Germinal center (tissue), 1 donor: ENCODE data around the gene NUP210.

Experiments
- DNase-seq: peaks from one replicate; pipeline ENCODE4 v3.0.0; 2012; ENCODE audit warnings: mixed read lengths, low spot score

The NUP210 gene

DNA sequence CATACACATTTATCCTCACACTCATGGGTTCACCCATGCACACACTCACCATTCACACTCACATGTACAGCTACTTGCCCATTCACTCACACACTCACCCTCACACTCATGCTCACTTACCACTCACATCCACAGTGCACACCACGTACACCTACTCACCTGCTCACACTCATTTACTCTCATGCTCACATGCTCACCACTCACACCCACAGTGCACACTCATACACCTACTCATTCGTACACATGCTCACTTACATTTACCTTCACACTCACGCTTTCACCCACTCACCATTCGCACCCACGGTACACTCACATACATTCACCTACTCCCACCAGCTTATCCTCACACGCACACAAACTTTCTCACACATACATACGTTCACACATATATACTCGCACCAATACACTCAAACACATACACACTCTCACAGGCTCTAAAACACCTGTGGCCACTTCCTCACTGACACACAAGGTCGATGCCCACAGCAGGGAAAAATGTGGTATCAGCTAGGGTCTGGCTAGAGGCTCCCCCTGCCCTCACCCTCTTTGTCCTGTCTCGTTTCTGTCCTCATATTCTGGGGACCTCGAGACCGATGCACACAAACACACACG, 46.0 kb downstream of the NUP210 start:
- DNase-seq: no peak

DNA sequence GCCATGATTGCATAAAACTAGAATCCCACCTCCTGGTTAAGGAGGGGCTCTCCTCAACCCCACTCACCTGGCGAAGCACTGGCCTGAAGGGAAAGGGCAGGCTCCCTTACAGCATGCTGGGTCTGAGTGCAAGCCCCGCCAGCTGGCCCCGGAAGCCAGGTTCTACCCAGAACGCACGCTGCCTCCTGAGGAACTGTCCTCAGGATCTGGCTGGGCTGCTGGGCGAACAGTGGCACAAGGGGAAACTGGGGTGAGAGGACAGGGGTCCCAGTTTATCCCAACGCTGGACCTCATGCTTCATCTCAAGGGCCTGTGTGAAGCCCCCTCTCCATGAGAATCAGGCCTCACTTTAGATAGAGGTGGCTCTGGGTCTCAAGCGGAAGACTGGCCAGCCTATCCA, 47.5 kb downstream of the NUP210 start:
- DNase-seq: no peak

DNA sequence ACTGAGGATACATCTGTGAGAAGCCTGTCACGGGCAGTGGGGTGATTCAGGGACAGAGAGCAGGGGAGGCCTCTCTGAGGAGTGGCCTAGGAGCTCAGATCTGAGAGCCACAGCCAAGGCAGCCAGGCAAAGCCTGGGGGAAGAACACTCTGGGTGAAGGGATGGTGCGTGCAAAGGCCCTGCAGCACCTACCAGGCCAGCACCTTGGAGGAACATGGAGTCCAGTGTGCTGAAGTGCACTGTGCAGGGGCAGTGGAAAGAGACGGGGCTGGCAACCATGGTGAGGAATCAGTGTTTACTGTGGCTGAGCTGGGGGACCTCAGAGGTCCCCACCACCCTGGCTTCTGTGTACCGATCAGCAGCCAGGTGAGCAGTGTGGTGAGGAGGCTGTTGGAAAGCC, 48.0 kb downstream of the NUP210 start:
- no peak for DNase-seq

DNA sequence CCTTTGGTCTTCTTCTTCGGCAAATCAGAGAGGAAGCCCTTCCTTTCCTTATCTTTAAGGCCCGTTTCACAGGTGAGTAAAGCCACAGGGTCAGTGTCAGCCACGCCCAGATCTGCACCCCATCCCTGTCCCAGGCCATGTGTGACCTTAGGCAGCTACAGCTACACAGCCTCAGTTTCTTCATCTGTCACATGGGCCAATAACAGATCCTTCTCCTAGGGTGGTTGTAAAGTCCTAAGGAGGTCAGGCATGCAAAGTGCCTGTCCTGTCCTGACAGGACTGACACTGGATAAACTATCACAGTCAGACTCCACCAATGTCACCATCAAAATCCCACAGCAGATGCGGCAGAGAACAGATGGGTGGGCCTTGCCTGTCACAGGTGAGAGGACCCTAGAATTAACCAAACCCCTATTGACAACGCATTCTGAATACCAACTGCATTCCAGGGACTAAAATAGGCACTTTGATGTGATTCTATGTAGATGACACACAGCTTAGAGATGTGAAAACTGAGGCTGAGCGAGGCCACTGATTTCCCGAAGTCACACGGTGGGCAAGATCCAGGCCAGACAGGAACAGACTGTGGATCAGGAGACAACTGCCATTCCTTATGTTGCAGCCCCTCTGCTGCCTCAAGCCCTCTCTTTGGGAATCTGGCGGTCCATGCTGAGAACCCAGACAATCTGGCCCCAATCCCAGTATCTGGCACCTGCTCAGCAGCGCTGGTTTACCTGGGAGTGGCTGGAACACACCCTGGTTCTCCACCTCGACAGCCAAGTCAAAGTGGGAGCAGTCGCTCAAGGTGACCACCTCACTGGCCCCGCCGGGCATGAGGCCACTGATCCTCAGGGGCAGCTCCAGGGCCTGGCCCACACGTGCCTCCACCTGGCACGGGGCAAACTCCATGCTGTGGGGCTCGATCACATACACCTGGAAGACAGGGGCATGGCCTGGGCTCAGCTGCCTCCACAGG, 48.7 kb downstream of the NUP210 start:
- DNase-seq: no peak

DNA sequence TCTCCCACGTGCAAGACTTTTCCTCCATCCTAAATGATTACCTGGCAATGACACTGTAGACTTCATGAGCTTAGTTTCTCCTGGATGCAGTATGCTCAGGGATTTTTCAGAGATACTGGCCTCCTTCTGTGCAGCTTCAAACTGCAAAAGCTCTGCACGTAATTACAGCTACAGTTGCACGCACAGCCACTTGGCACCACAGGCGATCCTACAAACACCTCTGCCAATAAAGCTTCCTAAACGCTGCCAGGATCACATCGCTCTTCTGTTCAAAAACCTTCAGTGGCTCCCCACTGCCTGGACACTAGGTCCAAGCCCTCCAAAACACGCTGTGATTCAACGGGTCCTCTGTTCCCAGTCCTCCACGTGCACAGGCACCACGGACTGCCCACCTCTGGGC, 49.5 kb downstream of the NUP210 start:
- DNase-seq: no peak

DNA sequence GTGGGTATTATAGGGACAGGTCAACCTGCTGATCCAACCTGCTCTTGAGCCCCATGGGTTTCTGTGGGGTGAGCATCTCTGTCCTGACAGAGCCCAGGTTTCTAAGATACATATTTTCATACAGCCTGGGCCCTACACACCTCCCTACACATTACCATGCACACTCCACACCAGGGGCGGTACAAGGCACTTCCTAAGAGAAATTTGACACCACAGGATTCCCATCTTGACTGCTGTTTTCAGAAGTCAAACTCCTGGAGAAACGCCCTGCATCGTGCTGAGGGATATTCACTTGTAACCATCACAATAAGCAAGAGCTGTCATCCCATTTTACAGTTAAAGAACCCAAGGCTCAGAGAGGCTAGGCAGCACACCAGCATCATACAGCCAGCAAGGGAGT, 50.1 kb downstream of the NUP210 start:
- no peak for DNase-seq

DNA sequence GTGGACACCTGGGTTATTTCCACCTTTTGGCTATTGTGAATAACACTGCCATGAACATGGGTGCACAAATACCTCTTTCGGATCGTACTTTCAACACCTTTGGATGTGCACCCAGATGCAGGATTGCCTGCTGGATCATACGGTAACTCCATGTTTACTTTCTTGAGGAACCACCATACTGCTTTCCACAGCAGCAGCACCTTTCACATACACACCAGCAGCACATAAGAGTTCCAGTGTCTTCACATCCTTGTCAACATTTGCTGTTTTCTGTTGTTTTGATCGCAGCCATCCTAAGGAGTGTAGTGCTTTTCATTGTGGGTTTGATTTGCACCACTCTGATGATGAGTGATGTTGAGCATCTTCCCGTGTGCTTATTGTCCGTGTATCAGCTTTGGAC, 51.3 kb downstream of the NUP210 start:
- DNase-seq: no peak

DNA sequence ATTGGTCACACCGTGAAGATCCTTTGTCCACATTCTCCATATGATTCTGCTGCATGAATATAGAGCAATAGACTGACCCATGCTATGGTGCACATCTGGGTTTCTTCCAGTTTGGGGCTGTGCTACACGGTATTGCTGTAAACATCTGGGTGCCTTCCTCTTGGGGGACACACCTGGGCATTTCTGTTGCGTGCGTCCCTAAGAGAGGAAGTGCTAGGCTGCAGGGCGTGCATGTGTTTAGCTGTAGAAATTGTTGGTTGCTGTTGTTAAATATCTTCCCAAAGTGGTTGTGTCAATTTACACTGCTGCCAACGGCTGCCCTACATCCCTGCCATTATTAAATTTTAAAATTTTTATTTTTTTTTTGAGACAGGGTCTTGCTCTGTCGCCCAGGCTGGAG, 52.4 kb downstream of the NUP210 start:
- DNase-seq: no peak

DNA sequence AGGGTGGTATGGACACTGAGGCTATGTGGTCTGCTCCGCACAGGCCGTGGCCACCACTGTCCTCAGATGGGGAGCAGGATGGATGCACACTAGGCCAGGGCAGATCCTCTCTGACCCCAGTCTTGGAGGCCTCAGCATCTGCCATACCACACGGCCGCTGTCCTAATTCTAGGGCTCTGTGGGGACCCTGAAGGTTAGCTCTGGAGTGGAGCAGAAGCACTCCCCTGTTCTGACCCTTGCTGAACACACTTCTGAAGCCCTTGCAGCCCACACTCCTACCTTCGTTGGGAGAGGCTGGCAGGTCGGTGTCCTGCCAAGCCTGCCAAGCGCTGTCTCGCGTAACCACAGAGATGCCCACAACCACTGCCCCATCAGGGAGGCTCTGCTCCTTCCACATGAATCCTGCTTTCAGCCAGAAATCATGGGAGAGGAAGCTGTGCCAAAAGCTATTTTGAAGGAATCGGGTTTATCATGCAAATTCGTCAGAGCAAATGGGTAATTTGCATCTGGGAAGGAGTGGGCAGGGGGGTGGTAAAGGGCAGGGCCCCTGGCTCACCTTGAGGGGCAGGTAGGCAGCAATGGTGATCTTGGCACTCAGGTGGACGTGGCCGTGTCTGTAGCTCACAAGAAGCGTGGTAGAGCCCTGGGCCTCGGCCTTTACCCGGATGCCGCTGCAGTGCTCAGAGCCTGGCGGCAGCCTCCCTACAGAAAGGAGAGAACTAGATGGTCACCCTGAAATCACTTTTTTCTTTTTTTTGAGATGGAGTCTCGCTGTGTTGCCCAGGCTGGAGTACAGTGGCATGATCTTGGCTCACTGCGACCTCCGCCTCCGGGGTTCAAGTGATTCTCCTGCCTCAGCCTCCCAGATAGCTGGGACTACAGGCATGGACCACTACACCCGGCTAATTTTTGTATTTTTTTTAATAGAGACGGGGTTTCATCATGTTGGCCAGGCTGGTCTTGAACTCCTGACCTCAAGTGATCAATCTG, 54.4 kb downstream of the NUP210 start:
- no peak for DNase-seq

DNA sequence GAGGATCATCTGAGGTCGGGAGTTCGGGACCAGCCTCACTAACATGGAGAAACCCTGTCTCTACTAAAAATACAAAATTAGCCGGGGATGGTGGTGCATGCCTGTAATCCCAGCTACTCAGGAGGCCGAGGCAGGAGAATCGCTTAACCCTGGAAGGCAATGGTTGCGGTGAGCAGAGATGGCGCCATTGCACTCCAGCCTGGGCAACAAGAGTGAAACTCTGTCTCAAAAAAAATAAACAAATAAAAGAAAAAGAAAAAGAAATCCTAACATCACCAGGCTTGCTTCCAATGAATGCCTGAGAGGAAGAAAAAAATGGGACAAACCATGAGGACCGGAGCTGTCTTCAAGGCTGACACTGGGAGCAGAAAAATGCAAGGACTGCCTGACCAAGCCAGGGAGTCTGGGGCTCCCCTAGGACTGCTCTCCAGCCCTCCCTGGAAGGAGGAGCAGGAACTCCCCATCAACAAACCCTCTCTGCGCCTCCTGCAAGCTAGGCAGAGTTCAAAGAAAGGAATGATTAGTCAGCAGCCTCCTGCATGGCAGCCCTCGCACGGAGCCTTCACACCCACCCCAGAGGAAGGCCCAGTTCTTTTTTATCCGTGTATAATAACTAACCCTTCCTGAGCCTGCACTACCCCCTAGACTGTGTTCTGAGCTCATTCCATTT, 55.4 kb downstream of the NUP210 start:
- DNase-seq: no peak

DNA sequence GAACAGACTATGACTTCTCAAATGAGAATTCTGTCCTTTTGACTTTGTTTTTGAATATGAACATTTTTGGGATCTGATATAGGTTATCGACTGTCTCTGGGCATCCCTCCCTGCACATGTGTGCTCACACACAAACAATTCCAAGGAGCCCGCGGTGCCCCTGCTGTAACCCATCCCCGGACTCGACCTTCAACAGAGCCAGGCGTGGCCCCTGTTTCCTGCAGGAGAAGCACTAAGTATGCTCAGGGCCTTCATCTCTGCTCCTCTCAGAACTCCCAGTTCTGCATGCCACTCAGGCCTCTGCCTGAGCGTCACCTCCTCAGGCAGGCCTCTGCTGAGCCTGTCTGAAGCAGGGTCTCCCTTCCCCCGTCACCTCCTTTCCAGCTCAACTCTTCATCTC, 57.6 kb downstream of the NUP210 start:
- no peak for DNase-seq

DNA sequence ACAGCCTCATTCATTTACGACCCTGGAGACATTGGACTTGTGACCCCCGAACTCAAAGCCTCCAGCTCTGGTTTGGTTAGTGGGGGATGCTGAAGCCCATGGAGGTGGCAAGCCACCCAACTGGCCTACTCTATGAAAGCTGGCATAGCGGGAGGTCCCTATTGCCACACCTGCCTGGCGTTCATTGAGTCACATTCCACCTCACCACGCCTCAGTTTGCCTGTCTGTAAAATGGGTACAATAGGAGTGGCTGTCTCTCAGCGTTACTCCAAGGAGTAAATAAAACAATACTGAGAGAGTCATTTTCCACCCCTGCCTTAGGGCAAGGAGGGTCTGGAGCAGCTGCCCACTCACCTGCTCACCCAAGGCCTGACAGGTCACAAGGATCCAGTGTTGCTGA, 60.2 kb downstream of the NUP210 start:
- DNase-seq: no peak

DNA sequence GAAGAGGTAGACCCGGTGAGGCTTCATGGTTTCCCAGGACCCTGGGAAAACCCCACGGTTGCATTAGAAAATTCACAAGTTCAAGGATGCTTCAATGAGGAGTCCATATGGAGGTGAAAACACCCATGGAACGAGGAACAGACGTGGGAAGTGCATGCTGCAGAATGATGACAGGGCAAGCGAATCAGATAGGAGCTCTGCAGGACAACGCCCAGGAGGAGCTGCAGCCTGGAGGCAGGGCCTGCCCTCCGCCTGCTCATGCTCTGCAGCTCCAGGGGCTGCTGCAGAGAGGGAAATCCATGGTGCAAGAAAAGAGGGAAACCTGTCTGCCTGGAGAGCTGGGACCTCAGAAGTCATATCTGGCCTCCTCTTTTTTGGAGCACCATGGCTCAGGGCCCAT, 61.5 kb downstream of the NUP210 start:
- DNase-seq: no peak

DNA sequence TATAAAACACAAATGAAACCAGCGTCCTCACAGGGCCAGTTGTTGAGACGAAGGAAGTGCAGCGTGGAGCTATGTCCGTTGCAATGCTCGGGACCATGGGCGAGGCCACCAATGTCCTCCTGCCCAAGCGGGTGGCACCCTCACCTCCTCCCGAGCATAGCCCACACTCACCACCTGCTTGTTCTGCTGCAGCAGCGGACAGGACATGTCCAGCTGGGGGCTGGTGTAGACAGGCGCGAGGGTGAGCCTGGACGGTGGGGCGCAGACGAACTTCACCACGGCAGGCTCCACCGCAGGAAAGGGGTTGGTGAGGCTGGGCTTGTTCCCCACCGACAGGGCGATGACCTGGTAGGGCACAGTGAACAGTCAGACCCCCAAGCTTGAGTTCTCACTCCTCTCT, 62.1 kb downstream of the NUP210 start:
- no peak for DNase-seq

DNA sequence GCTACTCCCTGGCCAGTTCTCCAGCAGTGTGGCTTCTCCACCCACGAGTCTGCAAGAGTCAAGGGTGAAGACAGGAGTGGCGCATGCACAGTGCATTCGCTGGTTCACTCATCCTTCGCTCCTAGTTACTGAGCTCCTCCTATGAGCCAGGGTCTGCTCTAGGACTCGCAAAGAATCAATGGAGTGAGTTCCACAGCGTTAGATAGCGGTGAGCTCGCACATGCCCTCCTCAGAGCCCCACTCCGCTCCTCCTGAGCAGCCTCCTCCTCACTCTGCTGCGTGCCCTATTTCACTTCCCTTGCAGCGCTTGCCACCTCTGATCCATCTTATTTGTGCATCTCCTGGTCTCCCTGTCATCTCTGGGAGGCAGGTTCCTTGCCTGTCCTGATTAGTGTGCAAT, 63.0 kb downstream of the NUP210 start:
- no peak for DNase-seq

DNA sequence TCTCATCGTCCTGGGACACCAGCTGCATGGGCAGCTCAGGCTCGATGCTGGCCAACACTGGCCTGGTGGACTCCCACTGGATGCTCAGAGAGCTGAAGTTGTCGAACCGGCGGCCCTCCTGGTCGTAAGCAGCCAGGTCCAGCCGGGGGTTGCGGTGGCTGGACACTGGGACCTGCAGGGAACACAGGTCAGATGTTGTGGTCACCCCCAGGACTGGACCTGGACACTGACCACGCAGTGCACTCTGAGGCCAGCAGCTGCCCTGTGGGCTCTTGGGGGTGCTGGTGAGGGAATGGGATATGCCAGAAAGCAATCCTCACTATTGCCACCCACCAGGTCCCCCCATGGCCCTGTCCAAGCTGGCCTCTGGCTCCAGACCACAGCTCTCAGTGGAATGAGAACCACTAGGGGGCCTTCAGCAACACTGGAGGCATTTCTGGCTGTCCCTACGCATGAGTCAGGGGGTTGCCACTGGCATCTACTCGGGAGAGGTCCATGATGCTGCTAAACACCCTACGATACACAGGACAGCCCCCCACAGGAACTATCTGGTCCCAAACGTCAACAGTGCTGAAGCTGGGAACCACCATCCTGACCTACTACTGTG, 66.1 kb downstream of the NUP210 start:
- DNase-seq: no peak

DNA sequence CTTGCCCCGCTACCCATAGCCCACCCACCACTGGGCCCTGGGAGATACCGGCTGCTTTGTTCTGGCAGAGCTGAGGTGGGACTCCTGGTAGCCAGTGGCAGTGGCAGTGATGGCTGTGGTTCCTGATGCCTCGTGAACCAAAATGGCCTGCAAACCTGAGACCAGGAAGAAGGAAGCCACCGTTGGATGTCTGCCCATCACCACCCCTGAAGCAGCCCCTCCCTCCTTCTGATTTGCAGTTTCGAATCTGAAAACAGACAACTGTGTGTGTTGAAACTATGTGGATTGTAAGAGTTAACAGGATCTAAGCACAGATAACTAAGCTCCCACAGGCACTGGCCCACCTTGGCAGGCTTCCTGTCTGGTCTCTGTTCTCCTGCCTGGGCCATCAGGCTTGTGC, 66.6 kb downstream of the NUP210 start:
- DNase-seq: no peak

DNA sequence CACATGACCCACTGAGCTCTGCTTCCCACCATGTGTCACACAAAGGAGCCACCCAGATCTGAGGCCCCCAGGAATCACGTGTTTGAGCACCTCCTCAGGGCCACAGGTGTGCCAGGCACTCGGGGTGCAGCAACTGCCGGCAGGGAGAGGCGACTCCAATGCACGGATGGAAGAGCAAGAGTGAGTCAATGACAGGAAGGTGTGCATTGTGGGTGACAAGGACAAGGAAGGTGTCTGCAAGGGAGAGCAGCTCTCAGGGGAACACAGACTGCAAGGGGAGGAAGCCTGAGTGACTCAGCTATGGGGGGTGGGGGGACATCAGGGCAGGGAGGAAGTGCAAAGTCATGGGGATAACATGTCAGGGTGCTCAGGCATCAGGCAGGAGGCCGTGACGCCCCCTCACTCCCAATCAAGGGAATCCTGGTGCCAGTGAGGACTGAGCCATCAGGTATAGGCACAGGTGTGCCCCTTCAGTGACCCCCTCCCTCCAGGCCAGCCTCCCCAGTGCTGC, 67.4 kb downstream of the NUP210 start:
- no peak for DNase-seq

DNA sequence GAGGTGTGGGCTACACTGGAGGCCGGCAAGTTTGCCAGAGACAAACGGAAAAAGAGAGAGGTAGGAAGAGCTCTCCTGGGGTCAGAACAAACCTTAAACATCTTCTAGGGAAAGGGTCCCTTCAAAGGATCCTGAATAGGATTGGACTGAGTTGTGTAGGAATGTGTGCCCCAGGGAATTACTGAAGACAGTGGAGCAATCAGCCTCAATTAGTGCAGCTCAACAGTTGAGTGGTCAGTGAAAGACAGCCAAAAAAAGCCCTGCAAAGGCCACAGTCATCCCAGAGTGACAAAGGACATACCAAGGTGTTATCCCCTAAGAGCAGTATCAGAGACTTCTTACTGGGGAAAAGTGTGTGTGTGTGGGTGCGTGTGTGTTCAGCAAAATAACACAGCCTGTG, 70.3 kb downstream of the NUP210 start:
- no peak for DNase-seq

DNA sequence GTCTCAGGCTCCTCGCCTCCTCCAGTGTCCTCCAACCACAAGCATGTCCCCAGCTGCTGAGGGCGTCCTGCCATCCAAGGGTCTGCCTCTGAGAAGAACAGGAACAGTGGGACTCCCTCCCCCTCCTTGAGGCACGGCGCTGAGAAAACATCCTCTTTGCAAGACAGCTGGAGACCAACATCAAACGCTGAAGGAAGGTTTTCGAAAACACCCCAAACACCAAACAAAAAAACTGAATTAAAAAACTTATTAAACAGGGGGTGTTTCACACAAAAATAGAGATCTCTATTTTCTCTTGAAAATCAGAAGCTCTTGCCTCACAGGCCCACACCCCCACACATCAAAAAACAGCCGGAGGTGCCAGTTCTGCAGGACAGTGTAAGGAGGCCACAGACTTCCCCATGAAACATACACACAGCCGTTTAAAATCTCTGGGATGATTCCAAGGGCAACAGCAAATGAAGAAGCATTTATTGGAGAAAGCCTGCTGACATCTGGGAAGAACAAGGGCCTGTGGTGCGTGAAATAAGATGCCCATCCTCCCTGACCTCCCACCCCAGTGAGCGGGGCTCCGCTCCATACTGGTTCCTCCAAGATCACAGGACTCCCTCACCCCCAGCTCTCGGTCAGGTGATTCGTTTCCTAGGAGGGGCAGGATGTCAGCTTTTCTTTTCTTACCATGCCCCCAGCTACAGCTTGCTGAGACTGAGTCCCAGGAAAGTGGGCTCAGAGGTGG, 71.3 kb downstream of the NUP210 start:
- DNase-seq: no peak

DNA sequence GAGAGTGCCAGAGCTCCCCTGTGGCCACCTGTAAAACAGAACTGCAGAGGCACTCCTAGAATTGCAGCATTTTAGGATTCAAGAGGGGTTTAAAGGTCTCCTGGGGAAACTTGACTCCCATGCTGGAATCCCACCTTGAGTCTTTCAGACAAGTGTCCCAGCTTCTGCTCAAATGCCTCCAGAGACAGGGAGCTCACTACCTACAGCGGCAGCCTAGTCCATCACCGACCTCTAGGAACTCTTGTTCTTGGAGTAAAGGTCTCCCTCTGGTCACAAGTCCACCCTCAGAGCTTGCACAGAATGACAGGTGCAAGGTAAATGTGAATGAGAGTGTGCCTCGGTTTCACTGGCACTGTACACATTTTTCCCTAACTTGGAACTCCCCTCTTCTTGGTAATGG, 72.0 kb downstream of the NUP210 start:
- no peak for DNase-seq
